Keratinocyte (primary cell): ENCODE results near the gene PTDSS2. TPM values are rescaled to one million over a fixed set of nuclear protein-coding genes. Genes with fewer than 3 reads are reported as not detected.

Experiments
- DNase-seq: peaks from one replicate; pipeline ENCODE4 v3.0.0-alpha.2; 2011; ENCODE audit warnings: low read depth, missing footprints, low spot score
- FAIRE-seq: peaks from 2 replicates; lab custom pipeline; 2011; peaks lifted over from hg19 to GRCh38; lab: Jason Lieb, UNC
- H2AFZ ChIP-seq: 2 replicates; pipeline ENCODE4 v1.6.0; 2012; ENCODE audit warnings: low read length, control low read depth, inconsistent platforms; ENCODE audit not compliant: control insufficient read depth
- H3K27ac ChIP-seq: 2 replicates; pipeline ENCODE4 v1.5.1; 2011; ENCODE audit warnings: low read length; ENCODE audit not compliant: control insufficient read depth, insufficient read depth
- H3K27me3 ChIP-seq: 3 replicates; pipeline ENCODE4 v1.6.0; 2011; ENCODE audit warnings: low read length; ENCODE audit not compliant: control insufficient read depth, insufficient read depth; ENCODE audit errors: extremely low read depth
- H3K36me3 ChIP-seq, 2 experiments: 2 replicates in 1 of 2; 3 replicates in 1 of 2; pipeline ENCODE4 v1.5.1; 2011; ENCODE audit warnings: low read length in 2 of 2, mild to moderate bottlenecking in 1 of 2; ENCODE audit not compliant: control insufficient read depth in 2 of 2, insufficient read depth in 2 of 2; ENCODE audit errors: extremely low read depth in 1 of 2
- H3K4me1 ChIP-seq: 3 replicates; pipeline ENCODE4 v1.5.1; 2011; ENCODE audit warnings: low read length; ENCODE audit not compliant: control insufficient read depth, insufficient read depth; ENCODE audit errors: extremely low read depth
- H3K4me2 ChIP-seq: 3 replicates; pipeline ENCODE4 v1.6.0; 2011; ENCODE audit warnings: low read depth, low read length; ENCODE audit not compliant: control insufficient read depth, insufficient read depth; ENCODE audit errors: extremely low read depth
- H3K4me3 ChIP-seq, 3 experiments: fragments of 200-600 bp in 1 of 3; sonication (generic) in 1 of 3; 2 replicates in 2 of 3; 3 replicates in 1 of 3; pipeline ENCODE4 v1.5.1; 2011 to 2016; ENCODE audit warnings: low read length in 3 of 3, mild to moderate bottlenecking in 3 of 3, control low read depth in 2 of 3, inconsistent platforms in 1 of 3, low read depth in 1 of 3, mixed read lengths in 1 of 3, mixed run types in 1 of 3, moderate library complexity in 1 of 3; ENCODE audit not compliant: control insufficient read depth in 2 of 3, insufficient read depth in 2 of 3; ENCODE audit errors: extremely low read depth in 1 of 3
- H3K79me2 ChIP-seq: 2 replicates; pipeline ENCODE4 v1.6.0; 2012; ENCODE audit warnings: low read length; ENCODE audit not compliant: control insufficient read depth, insufficient read depth
- H3K9ac ChIP-seq: 3 replicates; pipeline ENCODE4 v1.6.0; 2011; ENCODE audit warnings: low read length; ENCODE audit not compliant: control insufficient read depth, insufficient read depth; ENCODE audit errors: extremely low read depth
- H3K9me1 ChIP-seq: 3 replicates; pipeline ENCODE4 v1.6.0; 2011; ENCODE audit warnings: low read length; ENCODE audit not compliant: control insufficient read depth, insufficient read depth; ENCODE audit errors: extremely low read depth
- H3K9me3 ChIP-seq: 2 replicates; pipeline ENCODE4 v1.5.1; 2012; ENCODE audit warnings: low read depth, low read length; ENCODE audit not compliant: control insufficient read depth
- H4K20me1 ChIP-seq: 3 replicates; pipeline ENCODE4 v1.6.0; 2011; ENCODE audit warnings: low read length; ENCODE audit not compliant: control insufficient read depth, insufficient read depth; ENCODE audit errors: extremely low read depth
- EZH2 ChIP-seq: IDR thresholded peaks from one replicate; pipeline ENCODE4 v1.6.1; 2012; ENCODE audit warnings: inconsistent platforms, mild to moderate bottlenecking, low read length, moderate library complexity
- dilution Hi-C: fragments of 300-500 bp; cut with MboI; formaldehyde crosslinking; loops from one replicate; pipeline ENCODE4 v1.7.0; 2020; ENCODE audit warnings: low sequenced_read_pairs; ENCODE audit not compliant: extremely low pct_ligation_motif_present
- polyA plus RNA-seq, 5 experiments: library from polyadenylated mRNA; depleted of rRNA in 3 of 5; stranded (reverse) in 3 of 5; stranded (forward) in 1 of 5; unstranded in 1 of 5; fragments of >200 nt; gene quantifications; 1 replicate in 1 of 5; 2 replicates in 3 of 5; 3 replicates in 1 of 5; pipeline versions ENCODE4 v1.2.1 to v1.2.3, GENCODE V29; 2011 to 2012; ENCODE audit warnings: missing spikeins in 2 of 5, low read depth in 1 of 5, low replicate concordance in 1 of 5
- TF ChIP-seq, protein P1 (sequence below), 3 experiments: IDR thresholded peaks in 1 of 3; conservative IDR thresholded peaks in 1 of 3; optimal IDR thresholded peaks in 1 of 3; 2 replicates in 2 of 3; 3 replicates in 1 of 3; pipeline versions ENCODE3 to v1.5.1; 2011; ENCODE audit warnings: low read length in 3 of 3, mild to moderate bottlenecking in 3 of 3, moderate library complexity in 2 of 3, control low read depth in 1 of 3, inconsistent platforms in 1 of 3; ENCODE audit not compliant: insufficient read depth in 2 of 3; ENCODE audit errors: extremely low read depth in 1 of 3

Gene PTDSS2
- polyA plus RNA-seq, 1 donor (not counting 4 experiments of a cell fraction or from before 2014, with no cell fraction given) = 21.6 TPM

DNA sequence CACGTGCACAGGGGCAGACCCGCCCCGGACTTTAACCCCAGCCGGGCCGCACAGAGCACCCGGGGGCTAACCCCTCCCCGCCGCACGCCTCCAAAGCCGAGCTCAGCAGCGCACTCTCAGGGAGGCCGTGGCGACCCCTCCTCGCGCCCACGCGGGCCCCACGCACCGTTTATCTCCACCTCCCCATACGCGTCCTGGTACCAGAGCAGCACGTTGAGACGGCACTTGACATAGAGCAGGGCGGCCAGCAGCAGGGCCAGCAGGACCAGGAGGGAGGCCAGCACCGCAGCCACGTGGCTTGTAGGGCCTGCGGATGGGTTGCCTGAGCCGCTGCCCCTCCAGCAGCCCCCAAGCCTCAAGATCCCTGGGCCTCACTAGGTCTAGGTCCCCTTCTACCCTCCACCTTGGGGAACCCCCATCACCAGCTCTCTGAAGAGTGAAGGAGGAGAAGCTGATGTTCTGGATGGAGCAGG lies 42.4 kb upstream of the PTDSS2 start:
- Histone ChIP-seq H4K20me1 (peaks cover 18% of the 10 kb centered on the region), H3K9me3 (no peaks in the 10 kb centered on the region), H3K27ac (no peak overlapping the region), H3K36me3 (peaks cover 25 to 26% of the 10 kb centered on the region in 2 experiments), H3K4me1 (peaks cover 8% of the 10 kb centered on the region), H3K4me2 (no peak overlapping the region), H2AFZ (no peak overlapping the region), H3K79me2 (peaks cover 5% of the 10 kb centered on the region), H3K9me1 (no peaks in the 10 kb centered on the region), H3K4me3 (no peak overlapping the region), H3K27me3 (no peaks in the 10 kb centered on the region), H3K9ac (no peak overlapping the region)
- dilution Hi-C loops = no loop called here
- TF ChIP-seq EZH2 = no peak
- TF ChIP-seq, protein P1, sequence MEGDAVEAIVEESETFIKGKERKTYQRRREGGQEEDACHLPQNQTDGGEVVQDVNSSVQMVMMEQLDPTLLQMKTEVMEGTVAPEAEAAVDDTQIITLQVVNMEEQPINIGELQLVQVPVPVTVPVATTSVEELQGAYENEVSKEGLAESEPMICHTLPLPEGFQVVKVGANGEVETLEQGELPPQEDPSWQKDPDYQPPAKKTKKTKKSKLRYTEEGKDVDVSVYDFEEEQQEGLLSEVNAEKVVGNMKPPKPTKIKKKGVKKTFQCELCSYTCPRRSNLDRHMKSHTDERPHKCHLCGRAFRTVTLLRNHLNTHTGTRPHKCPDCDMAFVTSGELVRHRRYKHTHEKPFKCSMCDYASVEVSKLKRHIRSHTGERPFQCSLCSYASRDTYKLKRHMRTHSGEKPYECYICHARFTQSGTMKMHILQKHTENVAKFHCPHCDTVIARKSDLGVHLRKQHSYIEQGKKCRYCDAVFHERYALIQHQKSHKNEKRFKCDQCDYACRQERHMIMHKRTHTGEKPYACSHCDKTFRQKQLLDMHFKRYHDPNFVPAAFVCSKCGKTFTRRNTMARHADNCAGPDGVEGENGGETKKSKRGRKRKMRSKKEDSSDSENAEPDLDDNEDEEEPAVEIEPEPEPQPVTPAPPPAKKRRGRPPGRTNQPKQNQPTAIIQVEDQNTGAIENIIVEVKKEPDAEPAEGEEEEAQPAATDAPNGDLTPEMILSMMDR (optimal IDR thresholded peaks at IDR 0.05 in 1 of 3, IDR thresholded peaks at IDR 0.05 in 1 of 3, conservative IDR thresholded peaks at IDR 0.05 in 1 of 3; ENCODE audit: extremely low read depth in 1 of 3, insufficient read depth in 2 of 3, low read length in 3 of 3) = no peak
- FAIRE-seq = no peak
- DNase-seq = no peak

DNA sequence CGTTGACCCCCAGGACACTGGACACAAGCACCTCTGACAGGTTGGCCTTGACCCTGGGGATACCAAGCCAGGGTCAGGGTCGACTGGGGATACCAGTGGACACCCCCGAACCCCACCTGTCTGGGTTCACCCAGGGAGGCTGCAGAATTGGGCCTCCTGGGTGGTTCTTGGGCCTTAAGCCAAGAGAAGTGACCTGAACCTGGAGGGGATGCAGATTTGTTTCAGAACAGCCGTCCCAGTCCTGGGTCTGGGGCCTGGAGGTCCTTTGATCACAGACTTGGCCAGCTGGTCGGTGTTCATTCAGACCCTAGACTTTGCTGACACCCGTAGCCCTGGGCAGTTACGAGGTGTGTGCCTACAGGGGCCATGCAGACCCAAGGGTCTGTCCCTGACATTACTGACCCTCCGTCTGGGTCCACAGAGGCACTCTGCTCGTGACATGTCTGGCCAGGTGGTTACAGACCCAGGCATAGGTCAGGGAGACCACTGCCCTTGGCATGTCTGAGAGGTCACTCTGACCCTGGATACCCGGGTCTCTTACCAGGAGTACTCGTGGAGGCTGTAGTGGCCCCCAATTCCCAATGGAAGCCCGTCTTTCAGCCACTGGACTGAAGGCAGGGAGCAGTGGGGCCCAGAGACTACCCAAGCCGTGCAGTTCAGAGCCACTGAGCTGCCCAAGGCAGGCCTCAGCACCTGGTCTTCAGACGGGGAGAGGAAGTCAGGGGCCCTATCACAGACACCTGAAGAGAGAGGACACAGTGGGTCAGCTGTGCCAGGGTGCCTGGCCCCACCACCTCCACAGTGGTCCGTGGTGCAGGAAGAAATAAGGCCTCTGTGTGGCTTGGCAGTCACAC lies 41.7 kb upstream of the PTDSS2 start:
- Histone ChIP-seq H3K4me2 (no peak overlapping the region), H4K20me1 (peaks cover 22% of the 10 kb centered on the region), H3K27me3 (no peaks in the 10 kb centered on the region), H3K9ac (no peak overlapping the region), H3K79me2 (peaks cover 5% of the 10 kb centered on the region), H2AFZ (no peak overlapping the region), H3K4me1 (peaks cover 8% of the 10 kb centered on the region), H3K27ac (no peak overlapping the region), H3K36me3 (peaks cover 24 to 25% of the 10 kb centered on the region in 2 experiments), H3K4me3 (no peak overlapping the region), H3K9me3 (no peaks in the 10 kb centered on the region), H3K9me1 (no peaks in the 10 kb centered on the region)
- FAIRE-seq (no peak), DNase-seq (no peak)
- TF ChIP-seq, protein P1 (optimal IDR thresholded peaks at IDR 0.05 in 1 of 3, IDR thresholded peaks at IDR 0.05 in 1 of 3, conservative IDR thresholded peaks at IDR 0.05 in 1 of 3; ENCODE audit: extremely low read depth in 1 of 3, insufficient read depth in 2 of 3, low read length in 3 of 3) = no peak
- no peak for TF ChIP-seq EZH2
- dilution Hi-C loops = no loop called here
